Omental fat pad (tissue), 4 donors: ENCODE results near the gene ZNF835. TPM values are rescaled to one million over a fixed set of nuclear protein-coding genes. Genes with fewer than 3 reads are reported as not detected.

ENCODE experiments used
- ATAC-seq: fragments of 150-250 bp; one replicate; pipeline ENCODE4 v1.9.1; 2016; ENCODE audit warnings: mild to moderate bottlenecking, moderate library complexity; ENCODE audit not compliant: low FRiP score
- DNase-seq: peaks from one replicate; pipeline ENCODE4 v3.0.0-alpha.2; 2019; ENCODE audit warnings: low spot score
- total RNA-seq, 4 donors: library from RNA; depleted of rRNA; stranded (reverse); fragments of >200 nt; gene quantifications; one replicate each; pipeline ENCODE4 v1.1.0, GENCODE V29; 2016
- TF ChIP-seq, protein P1 (sequence below), 3 donors: fragments of 450-650 bp; IDR thresholded peaks; one replicate each; pipeline ENCODE4 v1.5.1; 2016 to 2017; ENCODE audit warnings: antibody characterized with exemption in 3 of 3, mild to moderate bottlenecking in 3 of 3, moderate library complexity in 2 of 3

ZNF835 gene
- total RNA-seq, 4 donors from 2014 or later: 3.5 to 8.1 (median 5.9) TPM

DNA sequence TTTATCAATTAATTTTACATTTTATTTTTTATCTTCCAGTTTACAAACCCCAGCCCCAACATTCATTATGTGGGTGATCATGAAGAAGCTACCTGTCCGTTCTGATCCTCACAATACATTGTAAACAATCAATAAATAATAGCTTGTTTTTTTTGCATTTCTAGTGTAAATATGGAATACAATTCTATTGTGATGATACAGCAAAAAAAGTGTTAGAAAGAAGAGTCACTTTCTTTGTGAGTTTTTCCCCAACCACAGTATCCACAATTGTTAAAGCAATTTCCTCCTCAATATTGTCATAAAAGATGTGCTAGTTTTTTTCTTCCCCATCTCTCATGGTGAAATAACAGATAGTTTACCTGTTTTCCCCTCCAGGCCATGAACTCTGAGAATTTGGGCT, 30.3 kb upstream of the ZNF835 start:
- no peak for ATAC-seq
- TF ChIP-seq, protein P1, sequence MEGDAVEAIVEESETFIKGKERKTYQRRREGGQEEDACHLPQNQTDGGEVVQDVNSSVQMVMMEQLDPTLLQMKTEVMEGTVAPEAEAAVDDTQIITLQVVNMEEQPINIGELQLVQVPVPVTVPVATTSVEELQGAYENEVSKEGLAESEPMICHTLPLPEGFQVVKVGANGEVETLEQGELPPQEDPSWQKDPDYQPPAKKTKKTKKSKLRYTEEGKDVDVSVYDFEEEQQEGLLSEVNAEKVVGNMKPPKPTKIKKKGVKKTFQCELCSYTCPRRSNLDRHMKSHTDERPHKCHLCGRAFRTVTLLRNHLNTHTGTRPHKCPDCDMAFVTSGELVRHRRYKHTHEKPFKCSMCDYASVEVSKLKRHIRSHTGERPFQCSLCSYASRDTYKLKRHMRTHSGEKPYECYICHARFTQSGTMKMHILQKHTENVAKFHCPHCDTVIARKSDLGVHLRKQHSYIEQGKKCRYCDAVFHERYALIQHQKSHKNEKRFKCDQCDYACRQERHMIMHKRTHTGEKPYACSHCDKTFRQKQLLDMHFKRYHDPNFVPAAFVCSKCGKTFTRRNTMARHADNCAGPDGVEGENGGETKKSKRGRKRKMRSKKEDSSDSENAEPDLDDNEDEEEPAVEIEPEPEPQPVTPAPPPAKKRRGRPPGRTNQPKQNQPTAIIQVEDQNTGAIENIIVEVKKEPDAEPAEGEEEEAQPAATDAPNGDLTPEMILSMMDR (IDR thresholded peaks at IDR 0.05): no peak
- no peak for DNase-seq

DNA sequence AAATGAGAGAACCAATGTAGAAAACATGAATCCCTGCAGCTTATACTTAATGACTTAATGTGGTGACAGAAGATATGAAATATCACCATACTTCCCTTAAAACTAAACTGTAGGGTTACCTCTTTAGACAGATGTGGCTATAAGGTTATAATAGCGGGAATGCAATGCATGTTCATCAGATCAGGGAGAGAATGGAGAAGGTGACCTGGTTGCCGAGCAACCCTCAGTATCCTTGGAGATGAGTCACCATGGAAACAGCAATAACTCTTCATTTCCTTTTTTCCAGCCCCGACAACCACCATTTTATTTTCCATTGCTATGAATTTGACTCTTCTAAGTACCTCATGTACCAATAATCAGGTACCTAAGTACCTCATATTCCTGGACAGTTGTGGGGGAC, 28.0 kb upstream of the ZNF835 start:
- DNase-seq (no peak), ATAC-seq (no peak)
- TF ChIP-seq, protein P1 (IDR thresholded peaks at IDR 0.05): no peak

DNA sequence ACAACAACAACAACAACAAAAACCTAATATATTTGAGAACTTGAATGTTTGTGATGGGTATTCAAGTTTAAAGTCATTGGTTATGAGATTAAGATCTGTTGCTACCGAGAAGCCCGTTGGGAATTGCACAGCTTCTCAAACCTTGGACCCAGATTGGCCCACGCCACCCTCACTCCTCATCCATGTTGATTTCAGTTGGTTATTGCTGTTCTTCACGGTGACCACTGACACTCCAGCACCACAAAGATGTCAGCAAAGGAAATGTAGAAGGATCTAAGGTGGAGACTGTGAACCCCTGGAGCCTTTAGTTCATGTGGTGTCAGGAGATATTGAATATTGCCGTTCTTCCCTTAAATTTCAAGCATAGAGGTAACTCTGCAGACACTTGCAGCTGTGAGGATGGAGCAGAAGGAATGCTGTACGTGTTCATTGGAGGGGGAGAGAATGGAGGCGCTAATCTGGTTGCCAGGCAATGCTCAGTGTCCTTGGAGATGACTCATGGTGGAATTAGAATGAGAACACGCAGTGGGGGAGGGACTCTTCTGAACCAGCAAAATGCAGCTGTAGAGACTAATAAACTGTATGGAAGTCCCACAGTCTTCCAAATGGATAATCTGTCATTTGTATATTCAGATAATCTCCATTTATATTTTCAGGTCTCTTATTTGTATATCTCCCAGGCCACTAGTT, 20.8 kb upstream of the ZNF835 start:
- ATAC-seq: no peak
- TF ChIP-seq, protein P1 (IDR thresholded peaks at IDR 0.05): no peak
- DNase-seq: no peak

DNA sequence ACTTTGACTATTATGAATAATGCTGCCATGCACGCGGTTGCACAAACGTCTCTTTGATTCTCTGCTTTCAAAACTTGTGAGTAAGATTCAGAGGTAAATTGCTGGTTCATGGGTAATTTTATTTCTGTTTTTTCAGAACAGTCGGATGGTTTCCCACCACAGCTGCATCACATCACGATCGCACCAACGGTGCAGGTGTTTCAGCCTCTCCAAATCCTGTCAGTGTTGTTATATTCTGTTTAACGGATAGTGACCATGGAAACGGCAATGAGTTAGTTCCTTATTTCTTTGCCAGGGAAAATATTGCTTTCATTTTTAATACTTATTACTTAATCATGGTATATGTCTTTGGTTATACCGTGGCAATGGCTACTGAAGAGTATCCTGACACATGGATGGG, 19.1 kb upstream of the ZNF835 start:
- TF ChIP-seq, protein P1 (IDR thresholded peaks at IDR 0.05): no peak
- ATAC-seq: no peak
- DNase-seq: no peak

DNA sequence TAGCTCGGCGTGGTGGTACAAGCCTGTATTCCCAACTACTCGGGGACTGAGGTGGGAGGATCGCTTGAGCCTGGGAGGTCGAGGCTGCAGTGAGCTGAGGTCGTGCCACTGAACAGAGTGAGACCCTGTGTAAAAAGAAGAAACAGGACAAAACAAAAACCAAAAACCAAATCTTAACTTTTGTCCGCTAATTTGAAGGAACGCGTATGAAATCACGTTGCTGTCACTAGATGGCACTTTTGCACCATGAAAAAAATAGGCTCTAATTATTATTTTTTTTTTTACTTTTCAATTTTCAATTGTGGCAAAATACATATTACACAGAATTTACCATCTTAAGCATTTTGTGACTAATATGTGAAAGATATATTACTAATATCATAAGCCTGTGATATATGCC, 17.6 kb upstream of the ZNF835 start:
- no peak for ATAC-seq
- TF ChIP-seq, protein P1 (IDR thresholded peaks at IDR 0.05): no peak

DNA sequence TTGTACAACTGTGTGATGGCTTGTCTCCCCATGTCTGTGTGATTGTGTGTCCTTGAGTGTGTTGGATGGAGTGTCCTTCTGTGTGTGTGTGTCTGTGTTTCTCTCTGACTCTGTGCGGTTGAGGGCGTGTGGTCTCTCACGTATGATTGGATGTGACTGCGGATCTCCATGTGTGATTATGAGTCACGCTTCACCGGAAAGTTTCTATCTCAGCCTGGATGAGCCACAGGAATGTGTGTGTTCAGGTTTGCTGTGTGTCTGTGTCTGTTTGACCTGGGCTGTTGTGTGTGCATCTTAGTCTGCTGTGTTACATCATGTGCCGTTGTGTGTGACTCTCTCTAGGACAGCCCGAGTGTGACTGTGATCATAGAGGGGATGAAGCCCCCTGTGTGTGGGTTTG, 15.5 kb upstream of the ZNF835 start:
- DNase-seq (no peak), ATAC-seq (no peak)
- TF ChIP-seq, protein P1 (IDR thresholded peaks at IDR 0.05): no peak

More for the DNA sequence above, 17.6 kb upstream of the ZNF835 start:
- no peak for DNase-seq

DNA sequence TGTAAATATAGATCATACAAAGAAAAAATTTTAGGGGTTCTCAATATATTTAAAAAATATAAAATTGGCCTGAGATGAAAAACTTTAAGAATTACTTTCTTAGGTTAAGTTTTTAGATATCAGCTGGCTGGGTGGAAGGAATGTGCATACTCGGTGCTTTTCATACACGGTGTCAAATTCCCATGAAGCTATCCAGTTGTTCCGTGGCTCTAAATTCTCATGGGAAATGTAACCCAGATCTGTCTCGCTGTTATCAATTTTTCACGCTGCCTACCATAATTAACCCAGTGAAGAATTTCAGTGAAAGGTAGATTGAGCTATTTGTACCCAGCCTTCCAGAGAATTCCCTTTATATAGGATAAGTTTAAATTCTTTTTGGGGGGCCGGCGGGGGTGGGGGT, 11.6 kb upstream of the ZNF835 start:
- ATAC-seq: no peak
- TF ChIP-seq, protein P1 (IDR thresholded peaks at IDR 0.05): no peak
- DNase-seq: no peak
